ENCODE measurements around the gene SALL3.
"Not testable (repeated sequence)": the region's sequence is repeated elsewhere in the genome, so short reads cannot be mapped to it uniquely, and the experiment has no call there.

SALL3 gene

DNA sequence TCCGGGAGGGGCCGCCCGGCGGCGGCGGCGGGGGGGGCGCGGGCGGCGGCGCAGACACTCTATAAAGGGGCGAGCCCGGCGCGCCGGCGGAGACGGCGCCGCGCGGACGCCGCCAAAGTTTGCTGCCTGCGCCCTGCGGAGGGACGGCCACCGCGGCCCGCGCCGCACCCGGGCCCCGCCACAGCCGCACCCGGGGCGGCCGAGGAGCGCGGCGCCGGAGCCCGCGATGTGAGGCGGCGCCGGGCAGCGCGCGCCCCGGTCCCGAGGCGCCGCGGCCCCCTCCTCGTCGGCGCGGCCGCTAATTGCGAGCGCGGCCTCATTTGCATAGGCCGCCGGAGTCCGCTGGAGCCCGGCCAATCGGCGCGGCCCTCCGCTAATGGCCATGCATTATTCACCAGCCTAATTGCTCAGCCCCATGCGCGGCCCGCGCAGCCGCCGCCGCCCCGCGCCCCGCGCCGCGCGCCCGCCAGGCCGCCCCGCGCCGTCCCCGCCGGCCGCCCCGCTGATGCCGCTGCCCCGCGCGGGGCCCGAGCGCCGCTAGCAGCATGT lies at the start of gene SALL3:
Gene SALL3, plus strand, starts transcription at position 89 of the 549 bp plus-strand sequence. Its CDS starts 457 bp downstream, at position 546.
- no peak for DNase-seq
- in situ Hi-C loops (cut with HindIII; ENCODE audit: low pct_ligation_motif_present, low pct_unique_long_range_greater_than_20kb, low sequenced_read_pairs): no loop called here

DNA sequence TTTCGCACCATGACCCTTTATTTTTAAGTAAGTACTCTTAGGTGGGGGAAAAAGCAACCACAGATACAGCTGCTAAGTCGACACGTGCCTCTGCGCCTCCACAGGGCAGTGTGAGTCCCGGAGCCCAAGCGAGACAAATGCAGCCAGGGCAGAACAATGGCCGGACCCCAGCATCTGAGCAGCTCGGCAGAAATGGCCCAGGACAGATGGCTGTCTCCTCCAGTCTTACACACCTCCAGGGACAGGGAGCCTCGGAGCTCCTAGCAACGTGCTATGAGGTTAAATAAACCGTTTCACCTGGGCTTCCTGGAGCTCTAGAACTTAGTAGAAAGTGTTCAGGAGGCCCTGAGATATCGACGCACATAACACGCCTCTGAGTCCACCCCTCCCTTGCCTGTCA lies 47.3 kb upstream of the SALL3 start:
- in situ Hi-C loops (cut with HindIII; ENCODE audit: low pct_ligation_motif_present, low pct_unique_long_range_greater_than_20kb, low sequenced_read_pairs): no loop called here
- no peak for DNase-seq

DNA sequence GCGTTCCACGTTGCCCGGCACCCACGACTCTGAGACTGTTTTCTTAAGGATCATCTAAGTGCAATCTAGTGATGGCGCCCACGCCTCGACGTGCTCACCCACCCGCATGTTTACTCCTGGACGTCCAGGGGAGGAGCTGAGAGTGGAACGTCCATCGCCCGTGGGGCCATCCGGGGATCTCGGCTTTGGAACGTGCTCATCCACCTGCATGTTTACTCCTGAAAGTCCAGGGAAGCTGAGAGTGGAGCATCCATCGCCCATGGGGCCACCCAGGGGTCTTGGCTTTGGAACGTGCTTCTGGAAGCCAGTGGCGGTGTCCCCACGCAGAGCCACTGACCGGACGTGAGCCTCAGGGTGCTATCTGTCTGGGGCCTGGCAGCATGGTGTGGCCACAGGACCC lies 45.6 kb upstream of the SALL3 start:
- no peak for DNase-seq
- in situ Hi-C loops (cut with HindIII; ENCODE audit: low pct_ligation_motif_present, low pct_unique_long_range_greater_than_20kb, low sequenced_read_pairs): no loop called here

DNA sequence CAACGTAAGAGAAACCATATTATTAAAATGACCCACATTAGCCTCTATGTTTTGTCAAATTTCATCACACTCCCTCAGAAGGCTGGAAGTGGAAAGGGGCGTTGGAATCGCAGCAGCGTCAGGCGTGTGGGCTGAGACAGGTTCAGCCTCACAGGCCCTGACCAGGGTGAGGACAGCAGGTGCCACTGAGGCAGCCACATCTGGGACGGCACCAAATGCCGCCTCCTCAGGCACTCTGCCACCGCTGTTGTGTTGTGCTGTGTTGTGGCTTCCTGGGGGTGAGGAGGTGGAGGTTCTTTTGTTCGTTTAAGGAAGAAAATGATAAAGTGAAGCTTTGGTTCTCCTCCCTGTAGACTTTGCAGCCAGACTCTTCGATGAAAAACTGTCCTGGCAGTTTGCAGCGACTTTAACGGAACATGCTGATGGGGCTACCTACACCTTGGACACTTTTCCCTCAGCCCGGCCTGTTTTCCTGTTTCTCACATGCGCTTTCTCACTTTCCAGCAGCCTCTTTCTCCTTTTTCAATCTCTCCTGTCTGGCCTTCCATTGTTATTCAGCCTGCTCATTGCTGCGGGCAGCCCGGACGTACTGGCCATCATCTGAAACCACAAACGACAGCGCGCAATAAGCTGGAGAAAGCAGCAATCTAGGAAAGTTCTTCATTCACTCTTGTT lies 44.9 kb upstream of the SALL3 start:
- no peak for DNase-seq
- in situ Hi-C loops (cut with HindIII; ENCODE audit: low pct_ligation_motif_present, low pct_unique_long_range_greater_than_20kb, low sequenced_read_pairs): no loop called here

DNA sequence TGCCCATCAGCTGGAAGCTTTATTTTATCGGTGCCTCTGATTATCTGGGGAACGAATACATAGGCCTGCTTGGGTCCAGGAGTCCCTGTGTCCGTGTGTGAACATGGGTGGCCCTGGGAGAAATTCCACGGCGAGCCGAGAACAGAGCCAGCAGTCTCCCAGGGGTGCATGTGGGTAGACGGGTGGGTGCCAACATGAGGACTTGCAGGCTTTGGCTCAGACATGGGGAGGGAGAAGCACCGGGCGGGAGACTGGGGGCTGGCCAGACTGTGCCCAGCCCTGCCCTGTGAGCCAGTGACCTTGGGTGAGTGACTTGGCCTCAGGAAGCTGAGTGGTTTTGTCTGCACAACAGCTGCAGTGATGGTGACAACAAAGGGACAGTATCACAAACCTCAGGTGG lies 44.2 kb upstream of the SALL3 start:
- DNase-seq: no peak
- in situ Hi-C loops (cut with HindIII; ENCODE audit: low pct_ligation_motif_present, low pct_unique_long_range_greater_than_20kb, low sequenced_read_pairs): no loop called here

DNA sequence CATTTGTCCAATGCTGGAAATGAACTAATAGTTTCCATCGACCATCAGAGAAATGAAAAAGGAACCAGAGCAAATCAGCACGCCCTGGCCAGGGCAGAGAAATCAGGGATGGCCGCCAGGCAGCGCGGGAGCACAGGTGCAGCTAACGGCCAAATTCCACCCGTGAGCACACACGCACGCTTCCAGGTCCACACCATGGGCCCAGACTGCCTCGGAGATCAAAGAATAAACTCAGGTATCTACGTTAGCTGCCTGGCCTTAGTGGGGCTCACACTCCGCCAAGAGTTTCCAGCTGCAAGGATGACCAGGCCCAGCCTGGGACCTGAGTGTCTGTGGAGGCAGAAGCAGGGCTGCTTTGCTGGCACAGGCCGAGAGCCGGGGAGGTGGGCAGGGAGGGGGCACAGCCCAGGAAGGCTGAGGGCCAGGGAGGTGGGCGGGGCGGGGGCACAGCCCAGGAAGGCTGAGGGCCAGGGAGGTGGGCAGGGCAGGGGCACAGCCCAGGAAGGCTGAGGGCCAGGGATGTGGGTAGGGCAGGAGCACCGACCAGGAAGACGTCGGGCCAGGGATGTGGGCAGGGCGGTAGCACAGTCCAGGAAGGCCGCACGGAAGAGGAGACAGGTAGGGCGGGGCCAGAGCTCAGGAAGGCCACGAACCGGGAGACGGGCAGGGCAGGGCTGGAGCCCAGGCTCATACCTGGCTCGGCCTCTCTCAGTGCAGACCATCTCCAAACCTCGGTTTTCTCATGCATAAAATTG lies 43.2 kb upstream of the SALL3 start:
- DNase-seq: no peak
- in situ Hi-C loops (cut with HindIII; ENCODE audit: low pct_ligation_motif_present, low pct_unique_long_range_greater_than_20kb, low sequenced_read_pairs): no loop called here

DNA sequence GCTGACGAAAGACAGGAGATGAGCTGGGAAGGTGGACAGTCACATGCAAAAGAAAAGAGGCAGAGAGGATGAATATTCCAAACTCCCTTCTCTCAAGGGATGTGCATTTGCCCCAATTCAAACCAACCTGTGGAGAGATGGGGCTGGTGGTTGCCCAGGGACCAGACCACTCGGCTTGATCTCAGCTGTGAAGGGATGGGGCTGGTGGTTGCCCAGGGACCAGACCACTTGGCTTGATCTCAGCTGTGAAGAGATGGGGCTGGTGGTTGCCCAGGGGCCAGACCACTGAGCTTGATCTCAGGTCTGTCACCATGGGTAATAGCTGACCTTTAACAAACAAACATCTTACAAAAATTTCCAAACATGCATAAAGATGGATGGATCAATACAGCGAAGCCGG lies 42.5 kb upstream of the SALL3 start:
- in situ Hi-C loops (cut with HindIII; ENCODE audit: low pct_ligation_motif_present, low pct_unique_long_range_greater_than_20kb, low sequenced_read_pairs): no loop called here
- no peak for DNase-seq

DNA sequence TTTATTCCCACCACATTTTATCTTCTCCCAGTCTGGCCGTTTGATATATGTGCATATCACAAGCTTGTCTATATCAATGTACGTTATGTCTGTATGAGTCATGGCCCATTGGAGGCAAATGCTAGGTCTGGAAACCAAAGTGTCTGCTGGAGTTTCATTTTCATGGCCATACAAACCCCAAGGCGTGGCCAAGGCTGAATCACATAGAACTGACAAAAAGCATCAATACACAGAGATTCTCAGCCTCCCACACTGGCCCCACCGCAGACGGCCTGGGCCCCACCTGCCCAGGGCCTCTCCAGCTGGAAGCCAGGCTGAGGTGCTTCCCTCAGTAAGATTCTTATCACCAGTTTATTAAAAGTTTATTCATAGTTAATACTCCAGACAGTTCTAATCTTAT lies 40.5 kb upstream of the SALL3 start:
- in situ Hi-C loops (cut with HindIII; ENCODE audit: low pct_ligation_motif_present, low pct_unique_long_range_greater_than_20kb, low sequenced_read_pairs): no loop called here
- DNase-seq: no peak

DNA sequence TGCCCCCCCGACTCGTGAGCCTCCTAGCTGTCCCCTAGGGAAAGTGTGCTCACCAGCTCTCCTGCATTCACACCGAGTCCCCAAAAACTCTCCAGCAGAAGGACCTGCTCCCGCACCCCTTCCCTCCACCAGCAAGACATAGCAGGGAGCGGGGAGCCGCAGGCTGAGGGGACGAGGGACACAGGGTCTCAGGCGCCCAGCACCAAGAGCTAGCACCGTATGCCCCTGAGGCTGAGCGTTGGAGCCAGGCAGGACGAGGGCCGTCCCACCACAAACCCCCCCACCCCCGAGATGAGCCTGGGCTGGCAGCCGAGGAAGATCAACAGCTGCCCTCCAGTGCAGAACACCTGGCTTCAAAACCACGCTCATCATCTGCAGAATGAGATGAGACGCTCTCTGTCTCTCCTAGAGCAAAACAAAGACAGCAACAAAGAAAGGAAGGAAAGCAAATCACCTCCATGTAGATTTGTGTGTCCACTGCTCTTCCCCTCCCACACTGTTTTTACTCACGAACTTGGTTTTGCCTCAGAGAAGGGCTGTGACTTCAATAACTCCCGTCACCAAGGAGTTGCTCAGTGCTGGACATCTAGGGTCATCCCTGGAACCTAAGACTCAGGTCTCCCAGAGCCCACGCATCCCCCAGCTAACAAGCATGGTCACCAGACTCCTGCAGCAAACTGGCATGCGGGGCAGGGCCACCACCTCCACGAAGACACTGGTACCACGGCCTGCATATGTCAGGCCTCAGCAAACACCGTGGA lies 39.7 kb upstream of the SALL3 start:
- in situ Hi-C loops (cut with HindIII; ENCODE audit: low pct_ligation_motif_present, low pct_unique_long_range_greater_than_20kb, low sequenced_read_pairs): no loop called here
- no peak for DNase-seq

DNA sequence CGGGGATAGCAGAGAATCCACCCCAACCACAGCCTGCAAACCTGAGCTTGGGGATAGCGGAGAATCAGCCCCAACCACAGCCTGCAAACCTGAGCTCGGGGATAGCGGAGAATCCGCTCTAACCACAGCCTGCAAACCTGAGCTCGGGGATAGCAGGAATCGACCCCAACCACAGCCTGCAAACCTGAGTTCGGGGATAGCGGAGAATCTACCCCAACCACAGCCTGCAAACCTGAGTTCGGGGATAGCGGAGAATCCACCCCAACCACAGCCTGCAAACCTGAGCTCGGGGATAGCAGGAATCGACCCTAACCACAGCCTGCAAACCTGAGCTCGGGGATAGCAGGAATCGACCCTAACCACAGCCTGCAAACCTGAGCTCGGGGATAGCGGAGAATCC lies 37.4 kb upstream of the SALL3 start:
- DNase-seq; in situ Hi-C loops (cut with HindIII; ENCODE audit: low pct_ligation_motif_present, low pct_unique_long_range_greater_than_20kb, low sequenced_read_pairs): not testable (repeated sequence)

DNA sequence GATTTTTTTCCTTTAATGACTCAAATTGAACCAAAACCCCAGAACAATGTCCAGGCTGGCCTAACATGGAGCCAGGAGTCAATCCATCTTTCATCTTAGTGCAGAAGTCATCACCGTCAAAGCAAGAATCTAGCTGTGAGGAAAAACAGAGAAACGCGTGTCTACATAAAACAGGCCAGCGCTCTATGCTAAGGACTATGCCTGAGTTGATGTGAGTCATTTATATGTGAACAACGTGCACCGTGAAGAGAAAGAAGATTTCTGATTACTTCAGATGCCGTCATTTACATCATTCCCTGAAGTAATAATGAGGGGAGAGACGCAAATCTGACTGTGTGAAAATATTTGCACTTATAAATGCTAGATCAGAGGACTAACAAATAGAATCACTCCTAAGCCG lies 34.0 kb upstream of the SALL3 start:
- no peak for DNase-seq
- in situ Hi-C loops (cut with HindIII; ENCODE audit: low pct_ligation_motif_present, low pct_unique_long_range_greater_than_20kb, low sequenced_read_pairs): no loop called here

DNA sequence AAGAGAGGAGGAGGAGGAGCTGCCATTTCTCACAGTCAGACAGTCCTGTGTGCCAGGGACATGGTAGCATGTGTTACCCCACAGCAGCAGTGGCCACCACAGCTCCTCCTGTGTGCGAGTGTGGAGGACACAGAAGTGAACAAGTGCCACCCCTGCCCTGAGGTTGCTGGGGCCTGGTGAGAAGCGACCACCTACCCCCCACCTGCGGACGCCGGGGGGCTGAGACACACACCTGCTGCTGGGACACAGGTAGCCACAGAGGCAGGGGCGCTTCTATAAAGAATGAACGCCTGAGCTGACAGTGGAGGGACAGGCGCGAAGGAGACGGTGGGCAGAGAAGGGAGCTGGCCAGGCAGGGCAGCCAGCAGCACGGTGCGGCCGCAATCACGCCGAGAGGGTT lies 32.3 kb upstream of the SALL3 start:
- in situ Hi-C loops (cut with HindIII; ENCODE audit: low pct_ligation_motif_present, low pct_unique_long_range_greater_than_20kb, low sequenced_read_pairs): no loop called here
- no peak for DNase-seq

DNA sequence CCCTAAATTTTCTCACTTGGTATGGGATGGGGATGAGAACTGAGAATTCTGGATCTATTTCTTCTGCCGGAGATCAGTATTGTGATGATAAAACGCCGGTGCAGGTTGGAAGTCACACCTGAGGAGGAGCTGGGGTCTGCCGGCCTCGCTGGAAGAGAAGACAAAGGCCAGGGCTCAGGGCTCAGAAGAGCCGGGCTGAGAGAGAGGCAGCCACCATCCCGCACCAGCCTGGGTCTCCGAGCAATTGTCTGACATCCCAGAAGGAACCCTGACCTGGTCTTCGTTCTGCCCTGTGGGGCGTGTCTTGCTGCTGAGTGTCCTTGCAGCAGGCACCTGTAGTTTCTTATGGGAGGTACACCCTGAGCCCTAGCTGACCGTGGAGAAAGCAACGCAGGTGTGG lies 31.4 kb upstream of the SALL3 start:
- DNase-seq: no peak
- in situ Hi-C loops (cut with HindIII; ENCODE audit: low pct_ligation_motif_present, low pct_unique_long_range_greater_than_20kb, low sequenced_read_pairs): no loop called here

DNA sequence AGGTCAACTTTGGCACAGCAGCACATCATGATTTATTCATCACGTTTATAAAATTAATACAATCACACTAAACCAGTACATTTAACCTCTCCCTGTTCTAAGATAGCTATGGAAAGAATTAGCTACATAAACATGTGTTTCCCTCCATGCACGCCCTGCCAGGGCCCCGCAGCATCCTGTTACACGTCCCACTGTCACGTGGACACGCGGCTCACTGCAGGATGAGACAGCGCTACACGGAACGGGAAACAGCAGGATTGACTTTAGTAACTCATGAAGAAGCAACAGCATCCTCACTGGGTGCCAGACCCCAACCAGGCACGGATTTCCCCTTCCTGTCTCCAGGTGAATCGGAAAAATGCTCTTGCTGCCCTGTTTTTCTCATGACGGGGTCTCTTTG lies 30.9 kb upstream of the SALL3 start:
- DNase-seq: no peak
- in situ Hi-C loops (cut with HindIII; ENCODE audit: low pct_ligation_motif_present, low pct_unique_long_range_greater_than_20kb, low sequenced_read_pairs): no loop called here

DNA sequence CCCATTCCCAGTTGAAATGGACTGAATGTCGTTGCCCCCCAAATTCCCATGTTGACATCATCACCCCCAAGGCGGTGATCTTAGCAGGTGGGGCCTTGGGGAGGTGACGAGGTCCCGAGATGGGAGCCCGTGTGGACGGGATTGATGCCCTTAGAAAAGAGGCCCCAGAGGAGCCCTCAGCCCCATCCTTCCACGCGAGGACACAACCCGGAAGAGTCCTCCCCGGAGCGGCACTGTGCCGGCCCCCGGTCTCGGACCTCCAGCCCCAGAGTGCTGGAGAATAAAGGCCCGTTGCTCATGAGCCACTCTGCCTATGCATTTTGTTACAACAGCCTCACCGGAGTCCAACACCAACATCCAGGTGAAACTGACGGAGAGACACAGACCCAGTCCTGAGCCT lies 30.4 kb upstream of the SALL3 start:
- in situ Hi-C loops (cut with HindIII; ENCODE audit: low pct_ligation_motif_present, low pct_unique_long_range_greater_than_20kb, low sequenced_read_pairs): no loop called here
- DNase-seq: no peak

DNA sequence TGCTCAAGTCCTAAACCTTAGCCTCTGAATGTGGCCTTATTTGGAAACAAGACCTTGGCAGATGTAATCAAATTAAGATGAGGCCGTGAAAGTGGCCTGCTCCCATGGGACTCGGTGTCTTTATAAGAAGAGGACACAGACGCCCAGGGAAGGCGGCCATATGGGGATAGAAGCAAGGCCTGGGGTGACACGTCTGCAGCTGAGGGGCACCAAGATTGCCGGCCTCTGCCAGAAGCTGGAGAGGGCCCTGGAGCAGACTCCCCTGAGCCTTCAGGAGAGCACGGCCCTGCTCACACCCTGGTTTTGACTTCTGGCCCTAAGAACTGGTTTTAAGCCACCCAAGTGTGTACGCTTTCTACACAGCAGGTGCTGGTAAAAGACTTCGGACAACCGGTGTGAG lies 29.2 kb upstream of the SALL3 start:
- DNase-seq: no peak
- in situ Hi-C loops (cut with HindIII; ENCODE audit: low pct_ligation_motif_present, low pct_unique_long_range_greater_than_20kb, low sequenced_read_pairs): no loop called here

DNA sequence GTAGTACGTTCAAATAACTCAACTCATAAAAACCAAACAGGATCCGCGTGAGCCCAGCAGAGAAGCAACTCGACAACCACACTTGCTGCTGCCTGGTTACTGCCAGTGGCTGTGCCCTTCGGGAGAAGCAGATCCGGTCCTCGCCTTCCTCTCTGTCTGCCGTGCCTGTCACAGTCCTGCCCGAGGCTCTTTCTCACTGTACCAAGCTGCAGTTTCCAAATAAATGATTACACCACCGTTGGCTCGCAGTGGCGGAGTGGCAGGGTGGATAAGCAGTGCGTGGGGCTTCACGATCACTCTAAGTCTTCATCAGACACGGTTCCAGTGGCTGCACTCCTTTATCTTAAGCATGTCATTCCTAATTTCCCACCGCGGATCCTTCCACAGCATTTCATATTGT lies 26.1 kb upstream of the SALL3 start:
- in situ Hi-C loops (cut with HindIII; ENCODE audit: low pct_ligation_motif_present, low pct_unique_long_range_greater_than_20kb, low sequenced_read_pairs): no loop called here
- DNase-seq: no peak

DNA sequence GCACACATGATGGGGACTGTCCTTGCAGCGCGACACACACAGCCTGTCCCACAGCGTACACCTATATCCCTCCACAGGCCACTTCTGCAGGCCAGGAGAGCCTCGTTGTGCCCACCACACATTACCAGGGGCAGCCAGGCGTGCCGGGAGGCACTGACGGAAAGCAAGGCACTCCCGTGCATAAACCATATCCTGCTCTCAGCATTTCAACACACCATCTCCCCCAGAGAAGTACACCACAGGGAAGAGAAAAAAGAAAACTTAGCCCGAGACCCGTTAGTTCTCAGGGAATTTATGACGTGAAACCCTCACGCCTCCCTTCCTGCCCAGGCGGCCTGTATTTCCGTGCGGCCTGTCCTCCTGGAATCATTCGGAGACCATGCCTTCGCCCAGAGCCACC lies 24.6 kb upstream of the SALL3 start:
- DNase-seq: no peak
- in situ Hi-C loops (cut with HindIII; ENCODE audit: low pct_ligation_motif_present, low pct_unique_long_range_greater_than_20kb, low sequenced_read_pairs): no loop called here

DNA sequence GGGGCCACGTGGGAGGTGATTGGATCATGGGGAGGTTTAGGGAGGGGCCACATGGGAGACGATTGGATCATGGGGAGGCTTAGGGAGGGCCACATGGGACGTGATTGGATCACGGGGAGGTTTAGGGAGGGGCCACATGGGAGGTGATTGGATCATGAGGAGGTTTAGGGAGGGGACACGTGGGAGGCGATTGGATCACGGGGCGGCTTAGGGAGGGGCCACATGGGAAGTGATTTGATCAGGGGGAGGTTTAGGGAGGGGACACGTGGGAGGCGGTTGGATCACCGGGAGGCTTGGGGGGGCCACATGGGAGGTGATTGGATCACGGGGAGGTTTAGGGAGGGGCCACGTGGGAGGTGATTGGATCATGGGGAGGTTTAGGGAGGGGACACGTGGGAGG lies 22.5 kb upstream of the SALL3 start:
- no peak for DNase-seq
- in situ Hi-C loops (cut with HindIII; ENCODE audit: low pct_ligation_motif_present, low pct_unique_long_range_greater_than_20kb, low sequenced_read_pairs): no loop called here
